HG03469 (cell line): Measurements from ENCODE around the gene DDAH2.

Experiments used
- ATAC-seq: cut with Tn5 transposase; IDR thresholded peaks from one replicate; pipeline ENCODE4 v1.9.1; 2021; ENCODE audit warnings: mild to moderate bottlenecking, moderate library complexity, moderate number of reproducible peaks; ENCODE audit not compliant: unreplicated experiment

The DDAH2 gene

GRCh38 chr6:31691564-31692108, 37.5 kb downstream of the DDAH2 start:
- no peak for ATAC-seq

DNA sequence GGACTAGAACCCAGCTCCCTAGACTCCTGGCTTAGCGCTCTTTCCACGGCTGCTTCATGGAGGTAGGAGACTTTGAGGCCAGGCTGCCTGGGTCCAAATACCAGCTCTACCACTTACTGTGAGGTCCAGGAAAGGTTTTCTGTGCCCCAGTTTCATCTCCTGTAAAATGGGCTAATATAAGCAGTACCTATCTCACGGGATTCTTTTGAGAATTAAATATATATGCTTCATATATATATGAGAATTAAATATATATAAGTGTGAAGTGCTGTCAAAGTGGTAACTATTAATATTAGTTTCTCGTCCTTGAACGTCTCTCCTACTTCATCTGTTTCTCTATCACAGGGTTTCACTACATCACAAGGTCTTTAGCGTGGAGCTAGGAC, 38.0 kb downstream of the DDAH2 start:
- ATAC-seq = no peak

GRCh38 chr6:31690231-31691077, 38.6 kb downstream of the DDAH2 start:
- ATAC-seq = no peak

DNA sequence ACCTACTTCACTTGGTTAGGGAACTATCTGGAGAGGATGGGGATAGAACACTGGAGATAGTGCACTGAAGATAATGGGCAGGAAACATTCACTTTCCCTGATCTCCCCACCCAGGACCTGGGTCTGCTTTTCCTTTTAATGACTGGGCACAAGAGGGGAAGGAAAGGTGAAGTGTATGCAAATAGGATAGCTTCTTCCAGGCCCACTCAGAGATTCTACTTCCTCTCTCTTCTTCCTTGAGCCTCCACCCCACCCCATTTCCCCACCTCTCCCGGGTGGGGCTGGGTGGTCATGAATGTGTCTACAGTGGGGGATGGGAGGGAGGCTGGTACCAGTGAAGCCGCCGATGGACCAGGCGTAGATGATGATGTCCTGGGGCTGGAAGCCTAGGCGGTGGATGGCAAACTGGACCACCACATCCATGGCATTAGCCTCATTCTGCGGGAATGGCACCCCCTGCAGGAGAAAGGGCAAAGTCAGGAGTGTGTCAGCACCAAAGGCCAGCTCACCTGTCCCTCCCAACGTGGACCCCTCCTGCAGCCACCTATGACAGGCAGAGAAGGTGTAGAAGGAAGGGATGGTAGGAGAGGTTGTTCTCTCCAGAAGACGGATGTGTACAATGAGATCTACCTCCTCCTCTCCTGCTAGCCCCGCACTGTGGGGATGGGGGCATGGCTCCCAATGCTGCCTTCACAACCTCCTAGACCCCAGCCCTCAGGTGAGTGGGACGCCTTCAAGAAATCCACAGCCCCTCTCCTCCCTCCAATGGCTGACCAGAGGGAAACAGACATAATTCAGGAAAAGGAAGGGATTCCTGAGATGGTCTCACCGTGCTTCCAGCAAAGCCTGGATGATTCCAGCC, 39.6 kb downstream of the DDAH2 start:
- ATAC-seq = no peak

- ATAC-seq = no peak
Observed at GRCh38 chr6:31687860-31688693, 41.0 kb downstream of the DDAH2 start.

- ATAC-seq = no peak
Observed at GRCh38 chr6:31687321-31687720, 41.8 kb downstream of the DDAH2 start.

DNA sequence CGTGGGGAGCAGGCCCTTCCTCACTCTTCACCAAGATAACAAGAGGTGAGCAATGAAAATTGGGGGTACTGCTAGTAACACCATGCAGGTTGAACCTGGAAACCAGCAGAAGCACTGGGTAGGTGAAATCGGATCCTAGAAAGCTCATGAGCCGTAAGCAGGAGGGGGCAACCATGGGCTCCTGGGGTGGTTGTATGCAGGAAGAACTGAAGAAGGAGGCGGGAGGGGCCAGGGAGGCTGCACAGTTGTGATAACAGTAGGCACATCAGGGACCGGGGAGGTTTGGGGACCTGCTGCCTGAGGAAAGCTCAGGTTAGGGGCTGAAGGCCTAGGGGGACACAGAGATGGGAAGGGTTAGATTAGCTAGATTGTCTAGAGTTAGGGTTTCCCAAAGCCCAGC, 42.6 kb downstream of the DDAH2 start:
- no peak for ATAC-seq

DNA sequence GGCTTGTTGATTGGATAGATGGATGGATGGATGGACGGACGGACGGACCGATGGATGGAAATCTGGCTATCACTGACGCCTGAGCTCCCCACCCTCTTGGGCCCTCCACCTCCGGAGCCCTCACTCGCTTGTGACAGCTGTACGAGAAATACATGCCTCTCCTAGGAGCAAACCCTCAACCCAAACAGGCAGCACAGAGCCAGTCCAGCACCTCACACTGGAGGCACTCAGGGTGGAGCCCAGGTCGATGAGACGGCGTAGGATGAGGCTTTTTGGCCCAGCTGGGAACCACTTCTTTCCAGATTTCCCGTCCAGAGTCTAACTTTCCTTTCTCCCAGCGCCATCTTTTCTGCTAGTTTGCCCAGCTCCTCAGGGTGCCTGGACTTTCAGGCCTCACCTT, 45.5 kb downstream of the DDAH2 start:
- ATAC-seq = no peak

DNA sequence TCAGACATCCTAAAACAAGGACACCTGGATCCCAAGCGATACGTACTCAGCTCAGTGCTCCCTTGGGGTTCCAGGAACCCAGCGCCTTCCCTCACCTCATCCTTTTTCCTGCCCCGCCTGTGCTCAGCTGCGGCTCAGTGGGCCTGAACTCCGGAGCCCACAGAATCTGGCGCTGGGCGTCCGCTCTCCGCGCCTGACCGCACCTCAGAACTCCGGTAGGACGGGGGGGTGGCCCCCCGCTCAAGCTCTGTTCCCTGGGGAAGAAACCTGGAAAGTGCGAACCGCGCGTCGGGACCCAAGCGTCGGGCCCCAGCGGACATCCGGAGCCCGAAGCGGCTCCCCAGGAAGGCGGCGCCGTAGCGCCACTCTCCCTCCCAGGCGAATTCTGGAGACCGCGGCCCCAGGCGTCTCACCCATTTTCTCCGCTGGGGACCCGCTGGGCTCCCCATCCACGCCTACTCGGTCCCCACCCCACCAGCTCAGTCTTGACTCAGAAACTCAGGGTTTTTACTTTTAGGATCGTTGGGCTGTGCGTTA, 47.9 kb downstream of the DDAH2 start:
- no peak for ATAC-seq

DNA sequence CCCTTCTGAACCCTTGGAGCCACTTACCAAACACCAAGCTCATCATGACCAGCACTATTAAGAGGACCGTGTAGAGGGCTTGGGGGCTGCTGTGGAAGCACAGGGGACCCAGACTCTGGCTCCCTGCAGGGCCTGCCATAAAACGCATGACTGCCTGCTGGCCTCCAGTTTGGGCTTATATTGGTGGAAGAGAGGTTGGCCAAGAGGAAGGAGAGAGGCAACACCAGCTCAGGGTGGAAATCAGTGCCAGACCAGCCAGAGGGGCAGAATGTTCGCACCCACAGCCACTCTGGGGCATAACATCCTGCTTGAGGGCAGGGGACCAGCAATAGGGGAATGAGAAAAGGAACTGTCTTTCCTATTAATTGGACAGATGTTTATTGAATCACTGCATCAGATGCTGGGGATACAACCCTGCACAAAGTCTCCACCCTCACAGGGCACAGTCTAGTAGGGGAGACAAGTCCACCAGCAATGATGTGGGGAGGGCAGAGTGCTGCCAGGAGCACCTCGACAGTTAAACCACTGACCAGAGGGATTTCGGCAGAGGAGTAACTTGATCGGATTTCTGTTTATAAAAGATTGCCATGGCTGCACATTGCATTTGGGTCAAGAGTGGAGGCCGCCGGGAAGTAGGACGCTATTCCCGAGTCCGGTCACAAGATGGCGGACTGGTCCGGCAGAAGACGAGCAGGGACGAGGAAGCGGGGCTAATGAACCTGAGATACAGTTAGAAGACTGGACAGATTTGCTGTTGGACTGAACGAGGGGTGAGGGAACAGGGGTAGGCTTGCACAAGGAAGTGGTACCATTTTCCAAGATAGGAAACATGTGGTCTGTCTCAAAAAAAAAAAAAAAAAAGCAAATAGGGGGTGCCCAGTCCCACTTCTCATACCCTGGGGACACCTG, 48.6 kb downstream of the DDAH2 start, which contains the start of gene LY6G5C:
Gene LY6G5C (minus strand): TSS at position 842 of the 909 bp plus-strand sequence. CDS start 694 bp downstream, at position 148.
- no peak for ATAC-seq

DNA sequence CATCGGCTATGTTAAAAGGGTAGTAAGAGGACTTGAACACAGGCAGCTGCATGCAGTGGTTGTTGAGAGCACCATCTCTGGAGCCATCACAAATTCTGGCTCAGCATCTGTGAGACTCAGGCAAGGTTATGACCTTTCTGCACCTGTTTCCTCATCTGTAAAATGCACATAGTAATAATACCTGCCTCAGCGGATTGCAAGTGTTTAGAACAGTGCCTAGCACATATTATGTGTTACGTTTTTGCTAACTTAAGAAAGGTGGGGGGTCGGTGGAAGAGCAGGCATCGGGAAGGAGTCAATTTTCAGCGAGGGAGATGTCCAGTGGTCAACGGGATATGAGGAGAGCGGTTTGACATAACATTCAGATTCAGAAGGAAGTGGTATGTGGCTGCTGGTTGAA, 51.1 kb downstream of the DDAH2 start:
- ATAC-seq = no peak
